ENCODE measurements around the gene TNS1. TPM values are rescaled to one million over a fixed set of nuclear protein-coding genes. Genes with fewer than 3 reads are reported as not detected.

Gene TNS1
- total RNA-seq, 1 donor: 48.9 TPM

GRCh38 chr2:217950401-217950871 is 52.4 kb downstream of the TNS1 start:
- H4K20me1 ChIP-seq (ENCODE audit: insufficient read depth, low read length): peaks cover 61% of the 10 kb centered on the region

GRCh38 chr2:217949447-217949846 is 53.3 kb downstream of the TNS1 start:
- H3K79me2 ChIP-seq (ENCODE audit: insufficient read depth, low read length): peaks cover 4% of the 10 kb centered on the region
- H2AFZ ChIP-seq (ENCODE audit: low read length): no peak overlapping the region
- no peaks in the 10 kb centered on the region for H3K27me3 ChIP-seq (ENCODE audit: insufficient read depth, low read length)
- no peak overlapping the region for H3K4me3 ChIP-seq (ENCODE audit: insufficient read depth, low read length)
- H3K4me1 ChIP-seq (ENCODE audit: insufficient read depth, low read length): peaks cover 8% of the 10 kb centered on the region
- no peaks in the 10 kb centered on the region for H3K36me3 ChIP-seq (ENCODE audit: insufficient read depth, low read length)
- H3K4me2 ChIP-seq (ENCODE audit: insufficient read depth, low read length): no peak overlapping the region
- no peak for TF ChIP-seq CTCF (IDR thresholded peaks at IDR 0.05; ENCODE audit: extremely low read depth, low read depth, low read length)
- no peak overlapping the region for H3K27ac ChIP-seq (ENCODE audit: low read depth, low read length)
- peaks cover 59% of the 10 kb centered on the region for H4K20me1 ChIP-seq (ENCODE audit: insufficient read depth, low read length)
- no peaks in the 10 kb centered on the region for H3K9me3 ChIP-seq (ENCODE audit: low read depth, low read length)
- DNase-seq (ENCODE audit: insufficient read length, low spot score, missing footprints): peak; percentile 88

More at GRCh38 chr2:217950401-217950871, 52.4 kb downstream of the TNS1 start:
- no peak overlapping the region for H3K27ac ChIP-seq (ENCODE audit: low read depth, low read length)
- H3K27me3 ChIP-seq (ENCODE audit: insufficient read depth, low read length): no peaks in the 10 kb centered on the region
- H3K79me2 ChIP-seq (ENCODE audit: insufficient read depth, low read length): peaks cover 4% of the 10 kb centered on the region
- no peak for DNase-seq (ENCODE audit: insufficient read length, low spot score, missing footprints)
- no peak overlapping the region for H3K4me3 ChIP-seq (ENCODE audit: insufficient read depth, low read length)
- no peak overlapping the region for H3K4me2 ChIP-seq (ENCODE audit: insufficient read depth, low read length)
- H3K9me3 ChIP-seq (ENCODE audit: low read depth, low read length): no peaks in the 10 kb centered on the region
- peaks cover 8% of the 10 kb centered on the region for H3K4me1 ChIP-seq (ENCODE audit: insufficient read depth, low read length)
- no peak for TF ChIP-seq CTCF (IDR thresholded peaks at IDR 0.05; ENCODE audit: extremely low read depth, low read depth, low read length)
- H2AFZ ChIP-seq (ENCODE audit: low read length): no peak overlapping the region
- no peaks in the 10 kb centered on the region for H3K36me3 ChIP-seq (ENCODE audit: insufficient read depth, low read length)

GRCh38 chr2:217948897-217949296 is 53.9 kb downstream of the TNS1 start:
- Histone ChIP-seq H2AFZ (ENCODE audit: low read length) (no peak overlapping the region), H3K27me3 (ENCODE audit: insufficient read depth, low read length) (no peaks in the 10 kb centered on the region), H3K27ac (ENCODE audit: low read depth, low read length) (no peak overlapping the region), H3K9me3 (ENCODE audit: low read depth, low read length) (no peaks in the 10 kb centered on the region), H3K4me1 (ENCODE audit: insufficient read depth, low read length) (peaks cover 13% of the 10 kb centered on the region), H3K36me3 (ENCODE audit: insufficient read depth, low read length) (no peaks in the 10 kb centered on the region), H4K20me1 (ENCODE audit: insufficient read depth, low read length) (peaks cover 56% of the 10 kb centered on the region), H3K79me2 (ENCODE audit: insufficient read depth, low read length) (peaks cover 4% of the 10 kb centered on the region), H3K4me3 (ENCODE audit: insufficient read depth, low read length) (no peak overlapping the region), H3K4me2 (ENCODE audit: insufficient read depth, low read length) (no peak overlapping the region)
- no peak for DNase-seq (ENCODE audit: insufficient read length, low spot score, missing footprints)
- TF ChIP-seq CTCF (IDR thresholded peaks at IDR 0.05; ENCODE audit: extremely low read depth, low read depth, low read length): no peak

GRCh38 chr2:217948351-217948791 is 54.4 kb downstream of the TNS1 start:
- Histone ChIP-seq H3K9me3 (ENCODE audit: low read depth, low read length) (no peaks in the 10 kb centered on the region), H2AFZ (ENCODE audit: low read length) (no peak overlapping the region), H3K36me3 (ENCODE audit: insufficient read depth, low read length) (no peaks in the 10 kb centered on the region), H3K27me3 (ENCODE audit: insufficient read depth, low read length) (no peaks in the 10 kb centered on the region), H3K4me2 (ENCODE audit: insufficient read depth, low read length) (no peak overlapping the region), H3K4me3 (ENCODE audit: insufficient read depth, low read length) (no peak overlapping the region), H3K4me1 (ENCODE audit: insufficient read depth, low read length) (peaks cover 18% of the 10 kb centered on the region), H4K20me1 (ENCODE audit: insufficient read depth, low read length) (peaks cover 57% of the 10 kb centered on the region), H3K79me2 (ENCODE audit: insufficient read depth, low read length) (peaks cover 9% of the 10 kb centered on the region), H3K27ac (ENCODE audit: low read depth, low read length) (no peak overlapping the region)
- DNase-seq (ENCODE audit: insufficient read length, low spot score, missing footprints): no peak
- TF ChIP-seq CTCF (IDR thresholded peaks at IDR 0.05; ENCODE audit: extremely low read depth, low read depth, low read length): no peak
